ENCODE measurements around the gene NPM1. TPM values are rescaled to one million over a fixed set of nuclear protein-coding genes. Genes with fewer than 3 reads are reported as not detected.
"Not testable (repeated sequence)": the region's sequence is repeated elsewhere in the genome, so short reads cannot be mapped to it uniquely, and the experiment has no call there.

NPM1 gene
- total and polyA plus RNA-seq, 2 of the 13 experiments (the other 11 are each of a cell fraction or from before 2014, with no cell fraction given): 2,047 to 3,353 TPM

- H3K9me3 ChIP-seq (ENCODE audit: low read length); H2AFZ ChIP-seq (ENCODE audit: low read length); in situ Hi-C loops (cut with HindIII; ENCODE audit: extremely low pct_ligation_motif_present, low pct_unique_long_range_greater_than_20kb); intact Hi-C loops (cut with micrococcal nuclease; ENCODE audit: unreplicated experiment); H3K27me3 ChIP-seq (ENCODE audit: control insufficient read depth in 1 of 2, insufficient read depth in 2 of 2, low read length in 2 of 2); H3K4me3 ChIP-seq (replicated peaks in 1 of 3; ENCODE audit: insufficient read depth in 1 of 3, low read depth in 2 of 3, low read length in 3 of 3); H3K9ac ChIP-seq (ENCODE audit: insufficient read depth, low read depth, low read length); H3K4me2 ChIP-seq (ENCODE audit: low read depth, low read length); H3K27ac ChIP-seq (ENCODE audit: extremely low read length, insufficient read depth, low read length); H3K4me1 ChIP-seq (ENCODE audit: insufficient read depth, low read length); DNase-seq (ENCODE audit: low spot score); CTCF ChIA-PET (ENCODE audit: low intra/inter-chr PET ratio, low total read pairs); BruUV-seq (replicated peaks); ATAC-seq; FAIRE-seq; POLR2A ChIA-PET: not testable (repeated sequence)
- Histone ChIP-seq H3K36me3 (replicated peaks in 1 of 2; ENCODE audit: control insufficient read depth in 1 of 2, insufficient read depth in 2 of 2, low read length in 2 of 2) (peaks cover 5 to 40% of the 10 kb centered on the region in 2 experiments; a peak in 4 of 5 replicates), H4K20me1 (ENCODE audit: insufficient read depth, low read length) (peaks cover 56% of the 10 kb centered on the region), H3K79me2 (ENCODE audit: insufficient read depth, low read length) (peaks cover 10% of the 10 kb centered on the region)
- TF ChIP-seq PAF1 (CRISPR knock-in tag; IDR thresholded peaks at IDR 0.05) (0 out of 2 replicates have a peak, but pooled peaks have one; percentile 34), AGO2 (optimal IDR thresholded peaks at IDR 0.05; ENCODE audit: low read depth, low read length) (peak; percentile 13)
- WGBS (ENCODE audit: low lambda C conversion rate): 93% methylated on average over 5 of the region's 5 CpGs
Observed at GRCh38 chr5:171413993-171414392, 26.3 kb downstream of the NPM1 start.

- in situ Hi-C loops (cut with HindIII; ENCODE audit: extremely low pct_ligation_motif_present, low pct_unique_long_range_greater_than_20kb): loop anchor here (5.0 kb wide), 3 partner anchors 437 to 627 kb away; no protein-coding TSS in a partner anchor
- DNase-seq (ENCODE audit: low spot score): no peak
- POLR2A ChIA-PET: no interaction called here
- Histone ChIP-seq H3K9me3 (ENCODE audit: low read length) (no peaks in the 10 kb centered on the region), H2AFZ (ENCODE audit: low read length) (no peak overlapping the region), H4K20me1 (ENCODE audit: insufficient read depth, low read length) (peaks cover 46% of the 10 kb centered on the region), H3K27me3 (ENCODE audit: control insufficient read depth in 1 of 2, insufficient read depth in 2 of 2, low read length in 2 of 2) (peaks cover 0 to 2% of the 10 kb centered on the region in 2 experiments; a peak in 1 of 5 replicates), H3K4me2 (ENCODE audit: low read depth, low read length) (no peak overlapping the region), H3K27ac (ENCODE audit: extremely low read length, insufficient read depth, low read length) (no peak overlapping the region), H3K4me3 (replicated peaks in 1 of 3; ENCODE audit: insufficient read depth in 1 of 3, low read depth in 2 of 3, low read length in 3 of 3) (no peak overlapping the region), H3K36me3 (replicated peaks in 1 of 2; ENCODE audit: control insufficient read depth in 1 of 2, insufficient read depth in 2 of 2, low read length in 2 of 2) (peaks cover 3 to 29% of the 10 kb centered on the region in 2 experiments; a peak in 4 of 5 replicates), H3K79me2 (ENCODE audit: insufficient read depth, low read length) (no peaks in the 10 kb centered on the region), H3K4me1 (ENCODE audit: insufficient read depth, low read length) (peaks cover 11% of the 10 kb centered on the region), H3K9ac (ENCODE audit: insufficient read depth, low read depth, low read length) (no peak overlapping the region)
- 0 out of 3 replicates have a peak, but pooled peaks have one; percentile 1 for ATAC-seq
- 96% methylated on average over 9 of the region's 9 CpGs for WGBS (ENCODE audit: low lambda C conversion rate)
- FAIRE-seq: no peak
- CTCF ChIA-PET (ENCODE audit: low intra/inter-chr PET ratio, low total read pairs): no interaction called here
- intact Hi-C loops (cut with micrococcal nuclease; ENCODE audit: unreplicated experiment): loop anchor here (5.0 kb wide), 1 partner anchor 627 kb away; no protein-coding TSS in a partner anchor
- no TSS peak for BruUV-seq (replicated peaks)
- TF ChIP-seq, protein P1, sequence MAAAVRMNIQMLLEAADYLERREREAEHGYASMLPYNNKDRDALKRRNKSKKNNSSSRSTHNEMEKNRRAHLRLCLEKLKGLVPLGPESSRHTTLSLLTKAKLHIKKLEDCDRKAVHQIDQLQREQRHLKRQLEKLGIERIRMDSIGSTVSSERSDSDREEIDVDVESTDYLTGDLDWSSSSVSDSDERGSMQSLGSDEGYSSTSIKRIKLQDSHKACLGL (CRISPR knock-in tag; IDR thresholded peaks at IDR 0.05): no peak
- TF ChIP-seq, protein P2, sequence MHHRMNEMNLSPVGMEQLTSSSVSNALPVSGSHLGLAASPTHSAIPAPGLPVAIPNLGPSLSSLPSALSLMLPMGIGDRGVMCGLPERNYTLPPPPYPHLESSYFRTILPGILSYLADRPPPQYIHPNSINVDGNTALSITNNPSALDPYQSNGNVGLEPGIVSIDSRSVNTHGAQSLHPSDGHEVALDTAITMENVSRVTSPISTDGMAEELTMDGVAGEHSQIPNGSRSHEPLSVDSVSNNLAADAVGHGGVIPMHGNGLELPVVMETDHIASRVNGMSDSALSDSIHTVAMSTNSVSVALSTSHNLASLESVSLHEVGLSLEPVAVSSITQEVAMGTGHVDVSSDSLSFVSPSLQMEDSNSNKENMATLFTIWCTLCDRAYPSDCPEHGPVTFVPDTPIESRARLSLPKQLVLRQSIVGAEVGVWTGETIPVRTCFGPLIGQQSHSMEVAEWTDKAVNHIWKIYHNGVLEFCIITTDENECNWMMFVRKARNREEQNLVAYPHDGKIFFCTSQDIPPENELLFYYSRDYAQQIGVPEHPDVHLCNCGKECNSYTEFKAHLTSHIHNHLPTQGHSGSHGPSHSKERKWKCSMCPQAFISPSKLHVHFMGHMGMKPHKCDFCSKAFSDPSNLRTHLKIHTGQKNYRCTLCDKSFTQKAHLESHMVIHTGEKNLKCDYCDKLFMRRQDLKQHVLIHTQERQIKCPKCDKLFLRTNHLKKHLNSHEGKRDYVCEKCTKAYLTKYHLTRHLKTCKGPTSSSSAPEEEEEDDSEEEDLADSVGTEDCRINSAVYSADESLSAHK (CRISPR knock-in tag; IDR thresholded peaks at IDR 0.05; ENCODE audit: borderline replicate concordance): no peak
- TF ChIP-seq ELF3 (CRISPR knock-in tag; IDR thresholded peaks at IDR 0.05): no peak
- no peak for TF ChIP-seq ZNF598 (CRISPR knock-in tag; IDR thresholded peaks at IDR 0.05; ENCODE audit: borderline replicate concordance)
- TF ChIP-seq, protein P3, sequence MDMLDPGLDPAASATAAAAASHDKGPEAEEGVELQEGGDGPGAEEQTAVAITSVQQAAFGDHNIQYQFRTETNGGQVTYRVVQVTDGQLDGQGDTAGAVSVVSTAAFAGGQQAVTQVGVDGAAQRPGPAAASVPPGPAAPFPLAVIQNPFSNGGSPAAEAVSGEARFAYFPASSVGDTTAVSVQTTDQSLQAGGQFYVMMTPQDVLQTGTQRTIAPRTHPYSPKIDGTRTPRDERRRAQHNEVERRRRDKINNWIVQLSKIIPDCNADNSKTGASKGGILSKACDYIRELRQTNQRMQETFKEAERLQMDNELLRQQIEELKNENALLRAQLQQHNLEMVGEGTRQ (IDR thresholded peaks at IDR 0.05; ENCODE audit: low read depth, low read length): no peak
- TF ChIP-seq, protein P3 (CRISPR knock-in tag; IDR thresholded peaks at IDR 0.05; ENCODE audit: borderline replicate concordance): no peak
- TF ChIP-seq GRHL1 (CRISPR knock-in tag; conservative IDR thresholded peaks at IDR 0.05): no peak
- TF ChIP-seq YEATS4 (CRISPR knock-in tag; IDR thresholded peaks at IDR 0.05; ENCODE audit: borderline replicate concordance): no peak
Observed at GRCh38 chr5:171415115-171415730, 27.6 kb downstream of the NPM1 start.

Measured in HepG2 (cell line).